Measurements from ENCODE around the gene VDR. TPM values are rescaled to one million over a fixed set of nuclear protein-coding genes. Genes with fewer than 3 reads are reported as not detected.
A peak's percentile ranks its signal among the peaks of the same experiment; 100 is the strongest.

Gene VDR
- polyA plus RNA-seq, 1 donor (not counting 4 experiments of a cell fraction or from before 2014, with no cell fraction given), result 43.3 TPM

GRCh38 chr12:47828976-47829482 lies 75.8 kb downstream of the VDR start:
- H3K27ac ChIP-seq (ENCODE audit: control insufficient read depth, insufficient read depth, low read length), result peak overlapping the region; percentile 41
- peaks cover 3% of the 10 kb centered on the region for H3K9me1 ChIP-seq (ENCODE audit: control insufficient read depth, extremely low read depth, insufficient read depth, low read length)
- H3K27me3 ChIP-seq (ENCODE audit: control insufficient read depth, extremely low read depth, insufficient read depth, low read length), result no peaks in the 10 kb centered on the region
- peaks cover 44% of the 10 kb centered on the region for H3K4me1 ChIP-seq (ENCODE audit: control insufficient read depth, extremely low read depth, insufficient read depth, low read length)
- dilution Hi-C loops (cut with MboI; ENCODE audit: extremely low pct_ligation_motif_present, low sequenced_read_pairs), result no loop called here
- H3K79me2 ChIP-seq (ENCODE audit: control insufficient read depth, insufficient read depth, low read length), result no peaks in the 10 kb centered on the region
- DNase-seq (ENCODE audit: low read depth, low spot score), result no peak
- no peaks in the 10 kb centered on the region for H4K20me1 ChIP-seq (ENCODE audit: control insufficient read depth, extremely low read depth, insufficient read depth, low read length)
- H3K36me3 ChIP-seq (ENCODE audit: control insufficient read depth in 2 of 2, extremely low read depth in 1 of 2, insufficient read depth in 2 of 2, low read length in 2 of 2), result no peaks in the 10 kb centered on the region
- H3K9ac ChIP-seq (ENCODE audit: control insufficient read depth, extremely low read depth, insufficient read depth, low read length), result peak overlapping the region; percentile 14
- H3K9me3 ChIP-seq (ENCODE audit: control insufficient read depth, low read depth, low read length), result no peaks in the 10 kb centered on the region
- peak overlapping the region in 2 of 3 experiments; percentile 4 to 36 for H3K4me3 ChIP-seq (ENCODE audit: control insufficient read depth in 2 of 3, extremely low read depth in 1 of 3, insufficient read depth in 2 of 3, low read depth in 1 of 3, low read length in 3 of 3)
- H2AFZ ChIP-seq (ENCODE audit: control insufficient read depth, low read length), result peak overlapping the region; percentile 92
- H3K4me2 ChIP-seq (ENCODE audit: control insufficient read depth, extremely low read depth, insufficient read depth, low read depth, low read length), result peak overlapping the region; percentile 69
- peak; percentile 61 for FAIRE-seq
- TF ChIP-seq EZH2 (IDR thresholded peaks at IDR 0.05; ENCODE audit: low read length) (no peak), CTCF (optimal IDR thresholded peaks at IDR 0.05 in 1 of 3, IDR thresholded peaks at IDR 0.05 in 1 of 3, conservative IDR thresholded peaks at IDR 0.05 in 1 of 3; ENCODE audit: extremely low read depth in 1 of 3, insufficient read depth in 2 of 3, low read length in 3 of 3) (no peak)

- no peak overlapping the region for H3K9ac ChIP-seq (ENCODE audit: control insufficient read depth, extremely low read depth, insufficient read depth, low read length)
- no peaks in the 10 kb centered on the region for H3K79me2 ChIP-seq (ENCODE audit: control insufficient read depth, insufficient read depth, low read length)
- H4K20me1 ChIP-seq (ENCODE audit: control insufficient read depth, extremely low read depth, insufficient read depth, low read length), result no peaks in the 10 kb centered on the region
- no peak overlapping the region for H3K4me3 ChIP-seq (ENCODE audit: control insufficient read depth in 2 of 3, extremely low read depth in 1 of 3, insufficient read depth in 2 of 3, low read depth in 1 of 3, low read length in 3 of 3)
- no peak for DNase-seq (ENCODE audit: low read depth, low spot score)
- H3K4me2 ChIP-seq (ENCODE audit: control insufficient read depth, extremely low read depth, insufficient read depth, low read depth, low read length), result peak overlapping the region; percentile 34
- FAIRE-seq, result no peak
- peak overlapping the region; percentile 47 for H2AFZ ChIP-seq (ENCODE audit: control insufficient read depth, low read length)
- no peaks in the 10 kb centered on the region for H3K27me3 ChIP-seq (ENCODE audit: control insufficient read depth, extremely low read depth, insufficient read depth, low read length)
- dilution Hi-C loops (cut with MboI; ENCODE audit: extremely low pct_ligation_motif_present, low sequenced_read_pairs), result no loop called here
- no peaks in the 10 kb centered on the region for H3K36me3 ChIP-seq (ENCODE audit: control insufficient read depth in 2 of 2, extremely low read depth in 1 of 2, insufficient read depth in 2 of 2, low read length in 2 of 2)
- H3K27ac ChIP-seq (ENCODE audit: control insufficient read depth, insufficient read depth, low read length), result peak overlapping the region; percentile 44
- H3K4me1 ChIP-seq (ENCODE audit: control insufficient read depth, extremely low read depth, insufficient read depth, low read length), result peaks cover 44% of the 10 kb centered on the region
- H3K9me1 ChIP-seq (ENCODE audit: control insufficient read depth, extremely low read depth, insufficient read depth, low read length), result peaks cover 3% of the 10 kb centered on the region
- no peak for TF ChIP-seq CTCF (optimal IDR thresholded peaks at IDR 0.05 in 1 of 3, IDR thresholded peaks at IDR 0.05 in 1 of 3, conservative IDR thresholded peaks at IDR 0.05 in 1 of 3; ENCODE audit: extremely low read depth in 1 of 3, insufficient read depth in 2 of 3, low read length in 3 of 3)
- H3K9me3 ChIP-seq (ENCODE audit: control insufficient read depth, low read depth, low read length), result no peaks in the 10 kb centered on the region
These were observed 76.5 kb downstream of the VDR start for GRCh38 chr12:47828008-47828975.
